Breast epithelium (tissue), 4 donors: Measurements from ENCODE around the gene KCNK5. TPM values are rescaled to one million over a fixed set of nuclear protein-coding genes. Genes with fewer than 3 reads are reported as not detected.

Experiments used
- DNase-seq, 2 donors: peaks; one replicate each; pipeline ENCODE4 v3.0.0-alpha.2; 2019; ENCODE audit warnings: low spot score in 2 of 2
- H3K27ac ChIP-seq, 2 donors: fragments of 200-600 bp; sonication (generic) in 1 of 2; one replicate each; pipeline ENCODE4 v1.5.1; 2016 to 2019; ENCODE audit warnings: mild to moderate bottlenecking in 1 of 2
- H3K27me3 ChIP-seq, 2 donors: fragments of 200-600 bp; sonication (generic) in 1 of 2; one replicate each; pipeline versions ENCODE4 v1.5.1 to v1.6.0; 2017 to 2019; ENCODE audit warnings: control low read depth in 1 of 2, mild to moderate bottlenecking in 1 of 2
- H3K36me3 ChIP-seq: fragments of 200-600 bp; one replicate; pipeline ENCODE4 v1.5.1; 2019
- H3K4me1 ChIP-seq, 2 donors: fragments of 200-600 bp; sonication (generic); one replicate each; pipeline ENCODE4 v1.5.1; 2016 to 2019; ENCODE audit warnings: control low read depth in 1 of 2
- H3K4me3 ChIP-seq, 3 donors: fragments of 200-600 bp; sonication (generic); 1 replicate in 2 of 3; 2 replicates in 1 of 3; pipeline ENCODE4 v1.5.1; 2016 to 2019; ENCODE audit warnings: mild to moderate bottlenecking in 3 of 3, moderate library complexity in 2 of 3
- H3K9me3 ChIP-seq, 2 donors: fragments of 200-600 bp; sonication (generic) in 1 of 2; one replicate each; pipeline ENCODE4 v1.5.1; 2016 to 2019; ENCODE audit warnings: control low read depth in 1 of 2
- CTCF ChIP-seq, 3 donors: fragments of 450-650 bp; IDR thresholded peaks; one replicate each; pipeline ENCODE4 v1.5.1; 2016 to 2017; ENCODE audit warnings: antibody characterized with exemption in 3 of 3, mild to moderate bottlenecking in 3 of 3, moderate library complexity in 3 of 3
- POLR2A ChIP-seq: fragments of 450-650 bp; IDR thresholded peaks from one replicate; pipeline ENCODE4 v1.6.1; 2016; ENCODE audit warnings: antibody characterized with exemption, mild to moderate bottlenecking, moderate library complexity
- POLR2AphosphoS5 ChIP-seq, 3 donors: sonication (generic); formaldehyde crosslinking; IDR thresholded peaks; one replicate each; pipeline ENCODE4 v1.6.1; 2017; ENCODE audit warnings: antibody characterized with exemption in 3 of 3
- intact Hi-C: fragments of 100-400 bp; cut with DNase I; formaldehyde crosslinking; loops from one replicate; pipeline ENCODE4 v1.15.1; 2023; ENCODE audit warnings: low total_unique reads
- total RNA-seq, 3 donors: library from RNA; depleted of rRNA; stranded (reverse); fragments of >200 nt; gene quantifications; one replicate each; pipeline ENCODE4 v1.1.0, GENCODE V29; 2016

The KCNK5 gene
- total RNA-seq, 3 donors from 2014 or later, result 1.8 to 20.6 (median 4.3) TPM

DNA sequence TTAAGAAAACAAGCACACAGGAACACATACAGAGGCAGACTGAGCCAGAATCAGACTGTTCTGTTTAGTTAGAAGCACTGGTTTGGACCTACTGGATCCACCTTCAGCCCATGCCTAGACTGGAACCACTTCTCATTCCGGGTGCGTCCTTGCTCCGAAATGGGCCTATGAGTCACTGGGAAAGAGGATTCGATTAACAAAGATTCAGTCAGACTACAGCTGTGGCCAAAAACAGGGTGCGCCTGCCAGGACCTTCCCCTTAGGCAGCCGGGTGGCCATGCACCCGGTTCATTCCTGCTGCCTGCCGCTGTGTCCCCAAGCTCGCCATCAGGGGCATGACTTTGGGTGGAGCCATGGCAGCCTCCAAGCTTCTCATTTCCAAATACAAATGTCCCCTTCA lies 14.5 kb upstream of the KCNK5 start:
- Histone ChIP-seq H3K27ac (peak overlapping the region; percentile 75 to 78), H3K27me3 (no peaks in the 10 kb centered on the region), H3K9me3 (no peaks in the 10 kb centered on the region), H3K4me3 (no peak overlapping the region), H3K36me3 (no peaks in the 10 kb centered on the region), H3K4me1 (no peaks in the 10 kb centered on the region)
- DNase-seq, result peak in 1 of 2 donors; percentile 81
- no peak for TF ChIP-seq CTCF (IDR thresholded peaks at IDR 0.05)
- TF ChIP-seq POLR2AphosphoS5 (IDR thresholded peaks at IDR 0.05), result peak in 1 of 3 donors; percentile 45
- TF ChIP-seq POLR2A, result no peak
- intact Hi-C loops, result no loop called here

DNA sequence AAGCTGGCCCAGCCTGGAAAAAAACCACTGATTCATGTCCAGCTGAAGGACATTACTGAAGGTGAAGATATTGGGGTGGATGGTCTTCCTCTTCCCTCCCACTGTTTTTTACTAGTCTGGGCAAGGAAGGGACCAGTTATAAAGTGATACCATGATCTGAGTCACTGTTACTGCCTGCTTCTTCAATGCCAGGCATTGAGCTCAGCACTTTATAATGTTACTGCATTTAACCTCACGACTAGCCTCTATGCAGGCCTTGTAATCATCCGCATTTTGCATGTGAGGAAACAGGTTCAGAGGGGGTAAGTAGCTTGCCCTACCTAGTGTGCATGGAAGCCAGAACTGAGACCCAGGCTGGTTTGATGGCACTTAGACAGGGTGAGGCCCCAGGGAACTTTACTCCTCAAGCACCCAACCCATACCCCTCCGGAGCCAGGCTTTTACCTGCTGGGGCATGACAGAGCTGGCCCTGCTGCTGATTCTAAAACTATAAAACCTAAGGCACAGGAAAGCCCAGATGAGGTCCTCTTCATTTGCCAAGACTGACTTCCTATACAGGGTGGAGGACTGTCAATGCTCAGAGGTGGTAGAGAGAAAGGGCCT lies 11.0 kb upstream of the KCNK5 start:
- Histone ChIP-seq H3K27ac (no peak overlapping the region), H3K4me1 (no peaks in the 10 kb centered on the region), H3K9me3 (no peaks in the 10 kb centered on the region), H3K36me3 (no peaks in the 10 kb centered on the region), H3K27me3 (no peaks in the 10 kb centered on the region), H3K4me3 (no peak overlapping the region)
- TF ChIP-seq POLR2A, result no peak
- no peak for TF ChIP-seq CTCF (IDR thresholded peaks at IDR 0.05)
- TF ChIP-seq POLR2AphosphoS5 (IDR thresholded peaks at IDR 0.05), result no peak
- DNase-seq, result no peak
- intact Hi-C loops, result no loop called here

GRCh38 chr6:39239527-39240154 lies 10.4 kb upstream of the KCNK5 start:
- H3K4me1 ChIP-seq, result no peaks in the 10 kb centered on the region
- H3K36me3 ChIP-seq, result no peaks in the 10 kb centered on the region
- H3K27ac ChIP-seq, result no peak overlapping the region
- no peak overlapping the region for H3K4me3 ChIP-seq
- no peak for DNase-seq
- H3K9me3 ChIP-seq, result no peaks in the 10 kb centered on the region
- no peaks in the 10 kb centered on the region for H3K27me3 ChIP-seq
- intact Hi-C loops, result no loop called here
- TF ChIP-seq CTCF (IDR thresholded peaks at IDR 0.05) (no peak), POLR2A (no peak), POLR2AphosphoS5 (IDR thresholded peaks at IDR 0.05) (no peak)

DNA sequence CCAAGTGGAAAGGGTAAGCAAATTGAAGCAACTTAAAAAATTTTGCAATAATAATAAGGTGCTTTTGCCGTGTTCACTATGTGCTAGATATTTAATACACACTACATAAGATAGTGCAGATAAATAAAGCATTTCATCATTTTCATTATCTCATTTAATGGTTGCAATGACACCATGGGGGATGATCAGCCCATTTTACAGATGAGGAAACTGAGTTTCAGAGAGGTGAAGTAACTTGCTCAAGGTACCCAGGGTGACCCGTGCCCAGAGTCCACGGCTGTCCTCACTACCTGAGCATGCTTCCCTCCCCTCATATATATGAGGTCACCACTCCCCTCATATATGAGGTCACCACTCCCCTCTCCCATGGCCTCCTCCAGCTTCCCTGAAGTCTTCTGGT lies 7.5 kb upstream of the KCNK5 start:
- H3K9me3 ChIP-seq, result no peaks in the 10 kb centered on the region
- intact Hi-C loops, result no loop called here
- H3K27me3 ChIP-seq, result no peaks in the 10 kb centered on the region
- no peak overlapping the region for H3K27ac ChIP-seq
- H3K36me3 ChIP-seq, result no peaks in the 10 kb centered on the region
- DNase-seq, result no peak
- H3K4me3 ChIP-seq, result no peak overlapping the region
- H3K4me1 ChIP-seq, result no peaks in the 10 kb centered on the region
- TF ChIP-seq POLR2AphosphoS5 (IDR thresholded peaks at IDR 0.05), result no peak
- no peak for TF ChIP-seq CTCF (IDR thresholded peaks at IDR 0.05)
- TF ChIP-seq POLR2A, result no peak

DNA sequence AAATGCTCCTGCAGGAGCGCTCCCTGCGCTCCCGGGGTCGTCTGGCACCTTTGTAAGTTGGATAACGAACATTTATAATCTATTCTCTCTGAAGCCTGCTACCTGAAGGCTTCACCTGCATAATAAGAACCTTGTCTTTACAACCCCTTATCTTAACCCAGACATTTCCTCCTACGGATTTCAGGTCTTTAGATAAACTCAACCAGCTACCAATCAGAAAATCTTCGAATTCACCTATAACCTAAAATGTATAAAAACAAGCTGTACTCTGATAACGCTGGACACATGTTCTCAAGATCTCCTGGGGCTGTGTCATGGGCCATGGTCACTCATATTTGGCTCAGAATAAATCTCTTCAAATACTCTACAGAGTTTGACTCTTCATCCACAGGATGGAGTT lies 4.1 kb upstream of the KCNK5 start:
- peaks cover under 1 to 5% of the 10 kb centered on the region in 2 donors for H3K27me3 ChIP-seq
- intact Hi-C loops, result no loop called here

More for the DNA sequence above, 4.1 kb upstream of the KCNK5 start:
- DNase-seq, result no peak
- no peak for TF ChIP-seq POLR2AphosphoS5 (IDR thresholded peaks at IDR 0.05)
- no peak for TF ChIP-seq POLR2A
- no peak for TF ChIP-seq CTCF (IDR thresholded peaks at IDR 0.05)
- H3K36me3 ChIP-seq, result no peaks in the 10 kb centered on the region
- H3K27ac ChIP-seq, result no peak overlapping the region
- no peaks in the 10 kb centered on the region for H3K4me1 ChIP-seq
- no peak overlapping the region for H3K4me3 ChIP-seq
- no peaks in the 10 kb centered on the region for H3K9me3 ChIP-seq
